NCI-H524 treated with DMSO at 0.1 percent for 48 hours (cell line): Measurements from ENCODE around the gene KRT17.
A peak's percentile ranks its signal among the peaks of the same experiment; 100 is the strongest.
"Not testable (repeated sequence)": the region's sequence is repeated elsewhere in the genome, so short reads cannot be mapped to it uniquely, and the experiment has no call there.

Source experiments
- DNase-seq: peaks from one replicate; lab custom pipeline; 2025; lab: John Stamatoyannopoulos, UW

KRT17 gene

DNA sequence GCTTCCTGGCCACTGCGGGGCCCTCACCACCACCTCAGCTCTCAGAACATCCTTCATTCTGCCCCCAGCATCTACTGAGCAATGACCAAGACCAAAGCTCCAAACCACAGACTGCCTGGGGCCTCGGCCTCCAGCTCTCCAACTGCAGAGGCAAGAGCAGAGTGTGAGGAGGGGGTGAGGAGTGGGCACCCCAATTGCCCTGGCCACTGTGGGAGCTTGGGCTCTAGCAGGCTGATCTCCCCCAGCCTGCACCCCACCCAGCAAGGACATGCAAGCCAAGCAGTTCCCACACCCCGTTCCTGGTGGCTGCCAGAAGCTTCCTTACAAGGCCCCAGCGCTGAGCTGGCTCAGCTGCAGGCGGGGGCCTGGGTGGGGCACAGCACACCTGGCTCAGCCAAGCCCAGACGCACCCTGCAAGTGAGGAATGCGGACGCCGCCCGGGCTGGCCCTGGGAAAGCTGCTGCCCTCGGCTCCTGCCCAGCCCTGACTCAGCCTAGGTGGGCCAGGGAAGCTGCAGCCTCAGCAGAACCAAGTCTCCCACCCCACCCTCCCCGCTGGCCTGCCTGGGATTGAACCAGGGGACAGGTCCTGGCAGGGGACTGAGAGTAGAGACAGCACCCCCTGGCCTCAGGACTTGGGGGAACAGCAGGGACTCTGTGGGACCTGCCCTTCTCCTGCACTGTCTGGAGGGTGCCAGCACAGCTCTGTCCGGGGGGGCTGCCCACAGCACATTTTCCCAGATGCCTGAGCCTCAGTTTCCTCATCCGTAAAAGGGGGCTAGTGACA, 29.7 kb upstream of the KRT17 start:
- no peak for DNase-seq

GRCh38 chr17:41653421-41653820, 29.0 kb upstream of the KRT17 start:
- no peak for DNase-seq

DNA sequence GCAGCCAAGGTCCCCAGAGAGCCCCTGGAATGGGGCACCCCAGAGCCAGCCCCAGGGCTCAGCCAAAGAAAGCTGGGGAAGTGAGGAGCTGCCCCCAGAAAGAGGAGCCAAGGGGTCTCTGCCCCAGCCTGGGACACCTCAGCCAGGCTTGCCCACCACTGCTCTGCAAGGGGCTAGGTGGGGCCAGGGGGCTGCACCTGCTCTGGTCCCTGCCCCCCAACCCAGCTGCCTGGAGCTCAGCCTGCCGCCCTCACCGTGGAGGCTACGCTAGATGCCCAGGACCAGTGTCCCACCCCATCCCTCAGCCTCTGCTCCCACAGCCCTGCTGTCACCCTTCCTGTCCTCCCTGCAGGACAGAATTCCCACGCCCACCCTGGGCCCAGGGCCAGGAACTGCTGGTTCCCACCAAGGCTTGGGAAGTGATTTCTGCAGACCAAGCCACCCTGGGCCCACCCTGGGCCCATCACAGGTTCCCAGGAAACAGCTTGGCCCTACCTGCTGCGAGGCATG, 28.1 kb upstream of the KRT17 start:
- no peak for DNase-seq

- no peak for DNase-seq
Observed at GRCh38 chr17:41651625-41652460, 27.5 kb upstream of the KRT17 start.

- no peak for DNase-seq
Observed at GRCh38 chr17:41650794-41651624, 26.6 kb upstream of the KRT17 start.

DNA sequence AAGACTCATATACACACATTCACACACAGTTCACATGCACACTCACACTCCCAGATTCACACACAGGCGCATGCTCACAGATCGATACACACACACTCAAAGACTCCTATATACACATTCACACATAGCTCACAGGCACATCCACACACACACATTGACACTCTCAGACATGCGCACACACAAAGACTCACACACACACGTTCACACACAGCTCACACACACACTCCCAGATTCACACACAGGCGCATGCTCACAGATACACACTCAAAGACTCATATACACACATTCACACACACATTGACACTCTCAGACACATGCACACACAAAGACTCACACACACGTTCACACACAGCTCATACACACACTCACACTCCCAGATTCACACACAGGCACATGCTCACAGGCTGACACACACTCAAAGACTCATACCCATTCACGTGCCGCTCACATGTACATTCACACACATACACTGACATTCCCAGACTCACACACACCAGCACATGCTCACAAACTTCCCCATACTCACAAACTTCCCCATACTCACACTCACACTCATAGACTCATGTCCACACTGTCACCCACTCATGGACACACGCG, 25.6 kb upstream of the KRT17 start:
- no peak for DNase-seq

GRCh38 chr17:41648411-41649195, 24.2 kb upstream of the KRT17 start:
- DNase-seq, result peak; percentile 21

DNA sequence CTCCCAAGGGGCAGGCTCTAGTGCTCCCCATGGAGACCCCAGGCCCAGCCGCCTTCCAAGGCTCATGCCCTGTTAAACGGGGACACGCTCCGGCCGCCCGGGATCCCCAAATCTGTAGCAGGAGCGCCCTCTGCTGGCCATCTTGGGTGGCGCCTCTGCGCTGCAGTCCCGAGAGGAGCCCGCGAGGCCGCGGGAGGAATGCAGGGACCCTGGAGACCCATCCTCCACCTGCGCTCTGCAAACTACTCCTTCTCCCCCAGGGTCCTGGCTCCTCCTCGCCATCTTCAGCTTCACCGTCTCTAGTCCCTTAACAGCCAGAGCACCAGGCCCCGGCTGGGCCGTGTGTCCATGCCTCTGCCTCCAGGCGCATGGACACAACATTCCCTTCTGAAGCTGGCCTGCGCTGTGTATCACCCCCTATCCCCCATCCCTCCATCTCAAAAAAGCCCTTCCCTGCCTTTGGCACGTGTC, 23.6 kb upstream of the KRT17 start:
- peak; percentile 19 for DNase-seq

GRCh38 chr17:41647038-41647813, 22.9 kb upstream of the KRT17 start:
- no peak for DNase-seq

DNA sequence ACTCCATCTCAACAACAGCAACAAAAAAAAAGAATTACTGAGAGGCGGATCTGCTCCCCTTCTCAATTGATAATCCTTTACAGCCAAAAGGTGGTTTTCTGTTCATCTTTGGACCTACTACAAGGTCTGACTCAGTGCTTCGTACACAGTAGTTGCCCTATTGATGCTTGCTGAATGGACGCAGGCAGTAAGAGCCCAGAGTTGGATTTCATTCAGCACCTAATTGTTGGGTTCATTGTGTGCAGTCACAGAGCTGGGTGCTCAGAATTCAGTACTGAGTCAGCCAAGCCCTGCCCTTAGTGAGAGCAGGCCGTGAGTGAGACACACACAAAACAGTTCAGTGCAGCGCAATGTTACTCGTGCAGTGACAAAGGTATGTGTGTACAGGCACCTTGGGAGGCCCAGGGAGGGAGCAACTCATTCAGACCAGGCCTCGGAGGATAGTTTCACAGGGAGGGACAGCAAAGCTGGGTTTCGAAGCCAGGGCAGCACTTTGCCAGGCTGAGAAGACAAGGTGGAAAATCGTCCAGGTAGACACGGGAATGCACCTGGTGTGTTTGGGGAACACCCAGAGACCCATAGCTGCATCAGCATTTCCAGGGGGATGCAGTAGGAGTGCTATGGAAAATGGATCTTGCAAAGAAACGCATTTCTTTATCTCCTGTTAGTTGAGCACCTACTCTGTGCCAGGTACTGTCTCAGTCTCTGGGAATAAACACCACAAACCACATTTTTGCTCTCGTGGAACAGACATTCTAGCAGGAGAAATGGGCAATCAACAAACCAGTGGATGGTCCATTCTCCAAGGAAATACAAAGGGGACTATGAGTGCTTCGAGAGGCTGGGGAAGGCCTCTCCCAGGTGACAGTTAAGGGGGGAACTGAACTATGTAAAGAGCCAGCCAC, 18.1 kb upstream of the KRT17 start:
- no peak for DNase-seq

DNA sequence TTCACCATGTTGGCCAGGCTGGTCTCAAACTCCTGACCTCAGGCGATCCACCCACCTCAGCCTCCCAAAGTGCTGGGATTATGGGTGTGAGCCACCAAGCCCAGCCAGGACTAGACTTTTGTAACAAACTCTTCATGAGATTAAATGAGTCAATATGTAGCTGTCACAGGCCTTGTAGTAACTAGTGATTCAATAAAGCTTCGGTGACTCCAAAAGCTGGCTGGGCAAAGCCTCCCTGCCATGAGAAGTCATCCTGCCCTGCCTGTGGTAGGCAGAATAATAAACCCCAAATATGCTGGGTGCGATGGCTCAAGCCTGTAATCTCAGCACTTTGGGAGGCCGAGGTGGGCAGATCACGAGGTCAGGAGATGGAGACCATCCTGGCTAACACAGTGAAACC, 16.2 kb upstream of the KRT17 start:
- not testable (repeated sequence) for DNase-seq

GRCh38 chr17:41639492-41640473, 15.4 kb upstream of the KRT17 start:
- no peak for DNase-seq

- DNase-seq, result no peak
Observed at GRCh38 chr17:41638941-41639340, 14.6 kb upstream of the KRT17 start.

DNA sequence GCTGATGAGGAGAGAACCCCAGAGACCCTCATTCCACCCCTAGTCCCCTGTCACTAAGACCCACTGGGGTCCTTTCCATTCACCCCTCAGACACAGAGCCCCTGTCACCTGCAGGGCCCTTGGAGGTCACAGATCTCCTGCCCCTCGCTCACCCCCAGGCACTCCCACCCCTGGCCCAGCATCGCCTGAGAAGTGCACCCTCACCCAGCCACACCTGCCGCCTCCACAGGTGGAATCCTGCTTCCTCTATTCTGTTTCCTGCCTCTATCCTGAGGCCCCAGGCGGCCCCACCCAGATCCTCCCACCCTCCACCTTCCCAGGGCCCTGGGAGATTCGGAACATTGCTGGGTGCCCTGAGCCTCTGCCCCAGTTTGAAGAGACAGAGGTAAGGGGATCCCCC, 13.8 kb upstream of the KRT17 start:
- DNase-seq, result no peak

- no peak for DNase-seq
Observed at GRCh38 chr17:41636652-41637051, 12.3 kb upstream of the KRT17 start.

DNA sequence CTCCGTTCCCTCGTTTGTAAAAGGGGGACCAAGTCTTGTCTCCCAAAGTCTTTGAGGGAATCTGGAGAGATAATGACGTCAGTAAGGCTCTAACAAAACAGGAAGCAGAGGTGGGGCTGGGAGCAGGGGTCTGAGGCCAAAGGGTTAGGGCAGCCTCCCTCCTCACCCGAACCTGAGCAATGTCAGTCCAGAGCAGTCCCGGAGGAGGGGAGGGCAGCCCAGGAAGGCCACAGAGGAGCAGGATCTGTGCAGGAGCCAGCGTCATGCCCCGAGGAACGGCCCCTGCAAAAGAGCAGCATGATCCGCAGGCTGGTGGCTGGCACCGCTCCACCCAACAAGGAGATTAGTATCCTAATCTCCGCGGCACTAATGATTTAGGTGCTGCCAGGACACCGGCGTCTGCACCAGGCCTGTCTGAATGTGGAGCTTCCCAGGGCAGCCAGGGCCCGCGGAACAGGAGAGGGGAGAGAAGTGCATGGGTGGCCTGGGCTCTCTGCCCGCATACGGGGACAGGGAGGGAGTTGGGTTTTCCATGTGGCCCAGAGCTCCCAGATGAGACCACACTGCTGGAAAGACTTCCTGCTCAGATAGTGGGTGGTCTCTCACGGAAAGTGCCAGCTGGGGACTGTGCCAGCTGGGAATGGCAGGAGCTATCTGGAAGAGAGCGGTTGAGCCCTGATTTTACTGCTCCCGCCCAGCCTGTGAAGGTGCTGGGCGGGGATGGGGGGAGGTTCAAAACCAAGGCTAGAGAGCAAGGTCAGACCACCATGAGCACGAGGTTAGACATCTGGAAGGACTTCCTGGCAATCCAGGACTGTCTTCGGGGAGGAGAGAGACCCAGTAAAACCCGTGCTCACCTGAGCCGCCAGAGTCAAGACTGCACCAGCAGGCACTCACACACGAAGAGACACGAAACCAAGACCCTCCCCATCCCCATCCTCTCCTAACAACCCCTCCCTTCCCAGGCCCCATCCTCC, 11.0 kb upstream of the KRT17 start:
- DNase-seq, result no peak

DNA sequence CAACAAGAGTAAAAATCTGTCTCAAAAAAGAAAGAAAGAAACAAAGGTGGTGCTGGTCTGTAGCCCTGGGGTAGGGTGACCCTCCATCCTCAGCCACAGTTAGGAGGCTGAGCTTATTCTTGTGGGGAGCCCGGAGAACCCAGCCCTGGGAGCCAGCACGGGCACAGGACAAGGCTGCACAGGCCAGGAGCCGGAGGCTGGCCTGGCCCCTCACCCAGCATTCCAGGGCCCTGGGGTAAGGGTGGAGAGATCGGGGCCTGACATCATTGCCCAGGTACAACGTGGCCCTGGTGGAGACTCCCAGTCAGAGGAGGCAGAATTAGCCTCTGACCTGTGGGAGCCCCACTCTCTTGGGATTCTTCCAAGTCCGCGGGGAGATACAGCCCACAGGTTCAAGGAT, 10.3 kb upstream of the KRT17 start:
- no peak for DNase-seq
